ENCODE data around the gene ZNF536.

Gene ZNF536

DNA sequence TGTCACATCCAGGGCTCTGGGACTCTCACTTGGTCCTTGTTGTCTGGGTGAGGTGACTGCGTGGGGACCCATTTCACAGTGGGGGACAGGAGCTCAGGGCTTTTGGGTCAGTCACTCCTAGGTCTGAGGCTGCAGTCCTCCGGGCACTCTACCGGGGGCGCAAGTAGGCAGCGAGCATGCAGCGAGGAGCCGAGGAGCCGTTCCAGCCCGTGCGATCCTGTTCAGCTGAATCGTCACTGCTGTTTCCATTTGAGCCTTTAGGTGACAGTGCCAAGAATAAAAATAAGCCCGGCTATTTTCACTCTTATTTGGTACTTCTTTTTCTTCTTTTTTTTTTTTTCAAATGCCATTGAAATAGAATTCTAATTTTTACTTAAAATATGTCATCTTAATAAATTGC is 126.5 kb downstream of the ZNF536 start:
- H3K4me3 ChIP-seq (ENCODE audit: low read depth, low read length) = no peak overlapping the region
- TF ChIP-seq, protein P1, sequence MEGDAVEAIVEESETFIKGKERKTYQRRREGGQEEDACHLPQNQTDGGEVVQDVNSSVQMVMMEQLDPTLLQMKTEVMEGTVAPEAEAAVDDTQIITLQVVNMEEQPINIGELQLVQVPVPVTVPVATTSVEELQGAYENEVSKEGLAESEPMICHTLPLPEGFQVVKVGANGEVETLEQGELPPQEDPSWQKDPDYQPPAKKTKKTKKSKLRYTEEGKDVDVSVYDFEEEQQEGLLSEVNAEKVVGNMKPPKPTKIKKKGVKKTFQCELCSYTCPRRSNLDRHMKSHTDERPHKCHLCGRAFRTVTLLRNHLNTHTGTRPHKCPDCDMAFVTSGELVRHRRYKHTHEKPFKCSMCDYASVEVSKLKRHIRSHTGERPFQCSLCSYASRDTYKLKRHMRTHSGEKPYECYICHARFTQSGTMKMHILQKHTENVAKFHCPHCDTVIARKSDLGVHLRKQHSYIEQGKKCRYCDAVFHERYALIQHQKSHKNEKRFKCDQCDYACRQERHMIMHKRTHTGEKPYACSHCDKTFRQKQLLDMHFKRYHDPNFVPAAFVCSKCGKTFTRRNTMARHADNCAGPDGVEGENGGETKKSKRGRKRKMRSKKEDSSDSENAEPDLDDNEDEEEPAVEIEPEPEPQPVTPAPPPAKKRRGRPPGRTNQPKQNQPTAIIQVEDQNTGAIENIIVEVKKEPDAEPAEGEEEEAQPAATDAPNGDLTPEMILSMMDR (IDR thresholded peaks at IDR 0.05; ENCODE audit: low read depth, low read length, missing control alignments) = no peak
- no peak for DNase-seq (ENCODE audit: low read depth)

DNA sequence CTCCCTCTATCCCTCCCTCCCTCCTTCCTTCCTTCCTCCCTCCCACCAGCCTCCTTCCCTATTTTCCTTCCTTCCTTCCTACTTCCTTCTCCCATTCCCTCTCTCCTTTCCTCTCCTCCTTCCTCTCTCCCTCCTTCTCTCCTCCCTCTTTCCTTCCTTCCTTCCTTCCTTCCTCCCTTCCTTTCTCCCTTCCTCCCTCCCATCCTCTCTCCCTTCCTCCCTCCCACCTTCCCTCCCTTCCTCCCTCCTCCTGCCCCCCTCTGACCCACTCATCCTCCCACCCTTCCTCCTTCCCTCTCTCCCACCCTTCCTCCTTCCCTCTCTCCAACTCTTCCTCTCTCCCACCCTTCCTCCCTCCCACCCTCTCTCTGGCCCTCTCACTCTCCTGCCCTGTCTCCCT is 132.1 kb downstream of the ZNF536 start:
- no peak overlapping the region for H3K4me3 ChIP-seq (ENCODE audit: low read depth, low read length)
- no peak for DNase-seq (ENCODE audit: low read depth)
- TF ChIP-seq, protein P1 (IDR thresholded peaks at IDR 0.05; ENCODE audit: low read depth, low read length, missing control alignments) = no peak

DNA sequence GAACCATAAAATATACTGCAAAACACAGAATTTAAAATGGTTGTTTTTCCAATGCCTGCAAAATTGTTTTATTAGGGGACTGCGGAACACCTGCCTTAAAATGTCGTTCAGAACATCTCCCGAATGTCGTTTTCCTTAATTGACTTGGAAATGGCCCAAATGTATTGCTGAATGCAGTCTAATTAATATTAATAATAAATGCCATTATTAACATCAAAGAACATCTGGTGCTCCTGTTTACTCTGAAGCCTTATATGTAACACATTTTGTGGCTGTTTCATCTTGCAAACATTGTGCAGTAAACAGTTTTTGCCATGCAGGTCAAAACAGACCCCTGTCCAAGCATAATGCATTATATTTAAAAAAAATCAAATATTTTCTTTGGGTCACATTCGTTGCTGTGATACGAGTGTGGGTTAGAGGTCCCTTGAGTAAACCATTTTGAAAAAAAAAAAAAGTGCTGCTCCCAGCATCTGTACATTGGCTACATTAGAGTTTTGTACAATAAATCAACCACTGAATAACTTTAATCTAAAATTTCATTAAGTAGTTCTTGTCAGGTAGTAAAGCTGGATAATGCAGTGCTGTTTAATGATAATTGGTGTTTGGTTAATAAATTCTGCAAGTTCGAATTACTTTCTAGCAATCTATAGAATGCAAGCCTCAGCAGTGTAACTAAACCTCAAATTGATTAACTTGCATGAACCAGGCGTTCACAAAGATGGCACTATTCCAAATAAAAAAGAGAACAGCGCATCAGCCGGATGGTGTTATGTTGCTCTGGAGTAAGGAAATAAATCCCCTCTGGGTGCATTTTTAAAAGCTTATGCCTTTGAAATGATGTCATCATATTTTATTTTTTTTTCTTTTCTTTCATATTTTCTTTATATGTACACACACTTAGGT is 140.2 kb downstream of the ZNF536 start:
- no peak overlapping the region for H3K4me3 ChIP-seq (ENCODE audit: low read depth, low read length)
- no peak for DNase-seq (ENCODE audit: low read depth)
- TF ChIP-seq, protein P1 (IDR thresholded peaks at IDR 0.05; ENCODE audit: low read depth, low read length, missing control alignments) = no peak

DNA sequence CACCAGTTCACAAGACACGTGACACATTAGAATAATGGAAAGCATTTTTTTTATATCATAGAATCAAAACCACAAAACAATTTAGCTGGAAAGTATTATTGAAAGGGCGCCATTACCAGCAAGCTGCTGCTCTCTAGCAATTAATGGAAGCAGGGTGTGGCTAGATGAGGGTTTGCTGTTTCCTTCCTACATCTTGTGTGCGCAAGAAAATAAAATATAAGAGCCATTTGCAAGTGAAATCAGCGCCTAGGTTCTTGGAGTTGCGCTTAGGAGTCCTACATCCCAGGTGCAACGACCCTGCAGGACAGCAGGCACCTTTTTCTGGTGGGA is 140.9 kb downstream of the ZNF536 start:
- TF ChIP-seq, protein P1 (IDR thresholded peaks at IDR 0.05; ENCODE audit: low read depth, low read length, missing control alignments) = no peak
- DNase-seq (ENCODE audit: low read depth) = no peak
- H3K4me3 ChIP-seq (ENCODE audit: low read depth, low read length) = no peak overlapping the region

DNA sequence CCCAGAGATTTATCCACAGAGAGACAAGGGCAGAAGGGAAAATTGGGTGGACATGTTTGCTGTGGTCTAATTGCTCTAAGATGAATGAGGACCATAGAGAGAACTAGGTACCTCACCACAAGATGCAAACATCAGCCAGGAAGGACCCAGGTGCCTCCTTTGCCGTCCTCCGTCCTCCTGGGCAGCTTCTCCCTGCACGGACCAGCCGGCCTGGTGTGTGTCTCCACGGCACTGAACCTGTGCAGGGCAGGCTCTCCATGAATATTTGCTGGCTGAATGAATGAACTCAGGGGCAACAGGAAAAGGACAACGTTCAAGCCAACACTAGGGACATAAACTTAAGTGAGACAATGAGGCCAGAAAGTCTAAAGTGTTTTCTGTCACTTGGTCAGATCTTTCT is 143.9 kb downstream of the ZNF536 start:
- TF ChIP-seq, protein P1 (IDR thresholded peaks at IDR 0.05; ENCODE audit: low read depth, low read length, missing control alignments) = no peak
- H3K4me3 ChIP-seq (ENCODE audit: low read depth, low read length) = no peak overlapping the region
- no peak for DNase-seq (ENCODE audit: low read depth)

DNA sequence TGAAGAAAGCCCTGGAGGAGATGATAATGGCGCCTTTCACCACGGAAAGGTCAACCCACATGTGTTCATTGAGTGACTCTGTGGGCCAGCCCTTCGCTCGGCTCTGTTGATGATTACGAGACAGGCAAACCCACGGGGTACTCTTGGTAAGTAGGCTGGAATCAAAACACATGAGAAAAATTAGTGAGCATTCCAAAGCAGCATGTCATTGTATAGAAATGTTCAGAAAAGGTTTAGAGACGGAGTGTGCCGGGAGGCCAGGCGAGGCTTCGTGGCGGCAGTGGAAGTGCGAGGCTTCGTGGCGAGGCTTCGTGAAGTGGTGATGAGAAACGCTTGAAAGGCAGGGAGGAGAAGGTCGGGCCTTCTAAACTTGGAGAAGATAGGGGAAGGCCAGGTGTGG is 144.3 kb downstream of the ZNF536 start:
- H3K4me3 ChIP-seq (ENCODE audit: low read depth, low read length) = no peak overlapping the region
- no peak for DNase-seq (ENCODE audit: low read depth)
- TF ChIP-seq, protein P1 (IDR thresholded peaks at IDR 0.05; ENCODE audit: low read depth, low read length, missing control alignments) = no peak

All from GM12864 (cell line).